Heart left ventricle (tissue), 16 donors: ENCODE data around the gene KDM1B. TPM values are rescaled to one million over a fixed set of nuclear protein-coding genes. Genes with fewer than 3 reads are reported as not detected.

Source experiments
- ATAC-seq, 4 donors: fragments of 200-7000 bp; cut with Tn5 transposase; one replicate each; pipeline ENCODE4 v1.9.1; 2020 to 2022; ENCODE audit warnings: moderate library complexity in 4 of 4, mild to moderate bottlenecking in 3 of 4, moderate number of reproducible peaks in 1 of 4
- DNase-seq, 5 donors: peaks; one replicate each; pipeline ENCODE4 v3.0.0-alpha.2; 2020
- H3K27ac ChIP-seq, 12 donors: fragments of 200-600 bp; sonication (generic) in 4 of 12; one replicate each; pipeline versions ENCODE4 v1.5.0 to v1.8.0; 2016 to 2022; ENCODE audit warnings: mild to moderate bottlenecking in 2 of 12
- H3K27me3 ChIP-seq, 9 donors: fragments of 200-600 bp; sonication (generic) in 2 of 9; one replicate each; pipeline versions ENCODE4 v1.5.1 to v1.8.0; 2016 to 2022; ENCODE audit warnings: mild to moderate bottlenecking in 3 of 9
- H3K36me3 ChIP-seq, 9 donors: fragments of 200-600 bp; sonication (generic) in 2 of 9; one replicate each; pipeline versions ENCODE4 v1.5.0 to v1.8.0; 2018 to 2022; ENCODE audit warnings: mild to moderate bottlenecking in 2 of 9
- H3K4me1 ChIP-seq, 12 donors: fragments of 200-600 bp; sonication (generic) in 4 of 12; one replicate each; pipeline versions ENCODE4 v1.5.0 to v1.8.0; 2016 to 2022; ENCODE audit warnings: mild to moderate bottlenecking in 3 of 12
- H3K4me3 ChIP-seq, 12 donors: fragments of 200-600 bp; sonication (generic) in 4 of 12; one replicate each; pipeline versions ENCODE4 v1.5.0 to v1.8.0; 2017 to 2022; ENCODE audit warnings: mild to moderate bottlenecking in 9 of 12, moderate library complexity in 4 of 12
- H3K9me3 ChIP-seq, 12 donors: fragments of 200-600 bp; sonication (generic) in 4 of 12; one replicate each; pipeline versions ENCODE4 v1.5.0 to v1.8.0; 2016 to 2022; ENCODE audit warnings: mild to moderate bottlenecking in 1 of 12
- CTCF ChIP-seq, 12 donors: fragments of 200-600 bp; sonication (generic) in 4 of 12; IDR thresholded peaks; one replicate each; pipeline versions ENCODE4 v1.5.0 to v1.8.0; 2018 to 2022; ENCODE audit warnings: antibody characterized with exemption in 12 of 12, mild to moderate bottlenecking in 5 of 12
- POLR2A ChIP-seq, 2 donors: fragments of 450-650 bp; IDR thresholded peaks; one replicate each; pipeline ENCODE4 v1.6.1; 2017; ENCODE audit warnings: antibody characterized with exemption in 2 of 2, mild to moderate bottlenecking in 2 of 2, moderate library complexity in 2 of 2
- WGBS, 4 donors: extraction: QIAGEN DNeasy Blood & Tissue Kit in 2 of 4; methylation state at CpG; one replicate each; pipeline versions ENCODE4 v1.1.5 to v1.1.7; 2013 to 2018; 5-methylcytosine and 5-hydroxymethylcytosine counted together
- intact Hi-C, 10 donors: fragments of 100-400 bp; cut with DNase I; formaldehyde crosslinking; loops; one replicate each; pipeline versions ENCODE4 v1.11.1 to v1.14.2; 2022
- polyA plus RNA-seq, 2 donors: library from polyadenylated mRNA; stranded (reverse); fragments of 200-250 nt; gene quantifications; one replicate each; pipeline ENCODE4 v1.2.3, GENCODE V29; 2013
- total RNA-seq, 9 donors: library from RNA; depleted of rRNA in 2 of 9; stranded (reverse); fragments of >200 nt in 2 of 9; fragmentation: NEBNext Ultra II Directional in 3 of 9; extraction: Animal tissue kit (Norgen Biotek cat#: 25700) in 3 of 9; gene quantifications; one replicate each; pipeline versions ENCODE4 v1.1.0 to v1.2.4, GENCODE V29; 2016 to 2023
- donor health status: ischemic (EF 13 %, LVEDD 7.1; RV severe dilation, severe dysfunction).
- donor health status: healthy with polysubstance abuse.
- donor health status: DM: no; HTN: yes; CAD: no.
- donor health status: DM: no; HTN: no; CAD: no.
- donor health status: ischemic (EF 25% LVEDD 6.9; RV normal size, moderate dysfunction).
- donor health status: ischemic (EF 25% LVEDD 5.7; RV mildly dilated, moderate dysfunction).
- donor health status: healthy.
- donor health status: DM: yes; HTN: yes; CAD: no.
- donor health status: ischemic (EF 35%, LVEDD 5.7; RV mildly dilated, moderate dysfunction).
- donor health status: nonischemic (EF 11% LVEDD 7.7; RV severe dilation, severe dysfunction).
- donor health status: DM: yes; HTN: yes; CAD: no.
- donor health status: PGD.
- donor health status: ischemic (EF 29% LVEDD 5.4; RV normal size, mild dysfunction).
- donor health status: nonischemic (EF 23%, LVEDD 6.1; RV moderate dilation, normal function).

KDM1B gene
- total and polyA plus RNA-seq, 11 donors, result 2.1 to 21.8 (median 13.6) TPM

GRCh38 chr6:18132346-18132745, 22.9 kb upstream of the KDM1B start:
- H3K27ac ChIP-seq, result no peak overlapping the region
- no peaks in the 10 kb centered on the region for H3K4me1 ChIP-seq
- TF ChIP-seq CTCF (IDR thresholded peaks at IDR 0.05) (no peak), POLR2A (IDR thresholded peaks at IDR 0.05) (no peak)
- no peaks in the 10 kb centered on the region for H3K9me3 ChIP-seq
- H3K27me3 ChIP-seq, result no peaks in the 10 kb centered on the region
- WGBS, 4 donors, result 94 to 98% (median 95%) methylated on average over 3 of the region's 3 CpGs
- no peak for ATAC-seq
- H3K4me3 ChIP-seq, result no peak overlapping the region
- intact Hi-C loops, result no loop called here
- H3K36me3 ChIP-seq, result peaks cover 0 to 91% (median 79%) of the 10 kb centered on the region in 9 donors
- no peak for DNase-seq

GRCh38 chr6:18135171-18135570, 20.1 kb upstream of the KDM1B start:
- 94 to 100% (median 97%) methylated on average over 2 of the region's 2 CpGs for WGBS, 4 donors
- Histone ChIP-seq H3K27me3 (no peaks in the 10 kb centered on the region), H3K36me3 (peaks cover 0 to 98% (median 90%) of the 10 kb centered on the region in 9 donors), H3K4me3 (no peak overlapping the region), H3K4me1 (no peaks in the 10 kb centered on the region), H3K27ac (no peak overlapping the region), H3K9me3 (no peaks in the 10 kb centered on the region)
- TF ChIP-seq CTCF (IDR thresholded peaks at IDR 0.05) (no peak), POLR2A (IDR thresholded peaks at IDR 0.05) (no peak)
- DNase-seq (no peak), ATAC-seq (no peak)
- intact Hi-C loops, result no loop called here

- H3K9me3 ChIP-seq, result no peaks in the 10 kb centered on the region
- no peak overlapping the region for H3K27ac ChIP-seq
- no peaks in the 10 kb centered on the region for H3K4me1 ChIP-seq
- 94 to 98% (median 97%) methylated on average over 10 of the region's 10 CpGs for WGBS, 4 donors
- intact Hi-C loops, result no loop called here
- TF ChIP-seq CTCF (IDR thresholded peaks at IDR 0.05) (no peak), POLR2A (IDR thresholded peaks at IDR 0.05) (no peak)
- no peak for ATAC-seq
- no peak for DNase-seq
- no peak overlapping the region for H3K4me3 ChIP-seq
- H3K36me3 ChIP-seq, result peaks cover 0 to 98% (median 88%) of the 10 kb centered on the region in 9 donors
- no peaks in the 10 kb centered on the region for H3K27me3 ChIP-seq
Measured at GRCh38 chr6:18136260-18136659, 19.0 kb upstream of the KDM1B start.

GRCh38 chr6:18138906-18139305, 16.3 kb upstream of the KDM1B start:
- intact Hi-C loops, result no loop called here
- Histone ChIP-seq H3K4me3 (no peak overlapping the region), H3K27me3 (no peaks in the 10 kb centered on the region), H3K9me3 (no peaks in the 10 kb centered on the region), H3K4me1 (no peaks in the 10 kb centered on the region), H3K27ac (no peak overlapping the region), H3K36me3 (peaks cover 0 to 99% (median 83%) of the 10 kb centered on the region in 9 donors)
- no peak for DNase-seq
- WGBS, 4 donors, result 93 to 95% (median 94%) methylated on average over 5 of the region's 5 CpGs
- no peak for TF ChIP-seq CTCF (IDR thresholded peaks at IDR 0.05)
- TF ChIP-seq POLR2A (IDR thresholded peaks at IDR 0.05), result no peak
- no peak for ATAC-seq
